Measurements from ENCODE around the gene DPYSL4. TPM values are rescaled to one million over a fixed set of nuclear protein-coding genes. Genes with fewer than 3 reads are reported as not detected.

Gene DPYSL4
- polyA plus RNA-seq, 3 donors = 0.08 TPM; not detected in 2

DNA sequence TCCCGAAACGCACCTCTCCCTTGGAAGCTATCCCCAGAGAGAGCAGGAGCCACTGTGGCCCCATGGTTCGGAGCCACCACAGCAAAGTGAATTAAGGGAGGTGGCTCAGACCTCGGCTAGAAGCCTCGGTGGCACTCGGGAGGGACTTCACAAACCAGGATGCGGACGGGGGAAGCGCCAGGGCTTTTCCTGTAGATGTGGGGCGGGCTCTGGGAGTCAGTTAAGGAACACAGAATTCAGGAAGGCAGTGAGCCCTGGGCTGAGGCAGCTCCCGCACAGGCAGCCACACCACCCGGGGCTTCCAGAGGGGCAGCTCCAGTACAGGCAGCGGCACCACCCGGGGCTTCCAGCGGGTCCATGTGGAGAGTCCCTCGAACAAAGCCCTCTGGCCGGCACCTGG, 42.7 kb upstream of the DPYSL4 start:
- no peaks in the 10 kb centered on the region for H3K9me3 ChIP-seq (replicated peaks in 1 of 2; ENCODE audit: control insufficient read depth in 1 of 2, insufficient read depth in 1 of 2, low read length in 2 of 2)
- H3K36me3 ChIP-seq (replicated peaks in 1 of 2; ENCODE audit: control insufficient read depth in 1 of 2, insufficient read depth in 2 of 2, low read length in 2 of 2) = no peaks in the 10 kb centered on the region
- no peak overlapping the region for H3K9ac ChIP-seq (ENCODE audit: insufficient read depth, low read length, poor library complexity, severe bottlenecking)
- no peak overlapping the region for H3K27ac ChIP-seq (ENCODE audit: low read depth in 1 of 2, low read length in 2 of 2)
- no peak overlapping the region for H3K4me3 ChIP-seq (replicated peaks in 1 of 3; ENCODE audit: low read depth in 2 of 3, low read length in 3 of 3)
- H3K4me1 Mint-ChIP-seq = no peaks in the 10 kb centered on the region
- peaks cover 0 to 10% of the 10 kb centered on the region in 2 donors for H3K27me3 ChIP-seq (ENCODE audit: control insufficient read depth in 2 of 2, insufficient read depth in 2 of 2, low read length in 2 of 2)
- TF ChIP-seq CTCF (IDR thresholded peaks at IDR 0.05) = no peak
- H3K4me1 ChIP-seq (ENCODE audit: control insufficient read depth in 1 of 2, insufficient read depth in 2 of 2, low read length in 2 of 2) = no peaks in the 10 kb centered on the region
- H4K20me1 ChIP-seq (ENCODE audit: insufficient read depth, low read length) = no peaks in the 10 kb centered on the region
- 67% methylated on average over 15 of the region's 17 CpGs for WGBS (ENCODE audit: insufficient coverage)
- no peak overlapping the region for H3K4me2 ChIP-seq (replicated peaks; ENCODE audit: extremely low read depth, low read length, poor library complexity, severe bottlenecking)
- peaks cover 6 to 21% (median 12%) of the 10 kb centered on the region in 3 donors for H3K27me3 Mint-ChIP-seq (ENCODE audit: low read depth in 3 of 3)
- intact Hi-C loops (cut with micrococcal nuclease) = no loop called here
- H3K79me2 ChIP-seq (ENCODE audit: insufficient read depth, low read length) = no peaks in the 10 kb centered on the region
- H3K4me3 Mint-ChIP-seq = peak overlapping the region in 1 of 2 donors; percentile 4
- no peaks in the 10 kb centered on the region for H3K9me3 Mint-ChIP-seq
- H3K36me3 Mint-ChIP-seq = no peaks in the 10 kb centered on the region
- H3K27ac Mint-ChIP-seq = peak overlapping the region in 2 of 7 donors; percentile 32 to 54
- no peak for DNase-seq
- no peak overlapping the region for H2AFZ ChIP-seq (ENCODE audit: insufficient read depth, low read depth, low read length, poor library complexity, severe bottlenecking)

GRCh38 chr10:132145002-132145401, 41.7 kb upstream of the DPYSL4 start:
- Histone ChIP-seq H3K4me1 (ENCODE audit: control insufficient read depth in 1 of 2, insufficient read depth in 2 of 2, low read length in 2 of 2) (no peaks in the 10 kb centered on the region), H3K9me3 (replicated peaks in 1 of 2; ENCODE audit: control insufficient read depth in 1 of 2, insufficient read depth in 1 of 2, low read length in 2 of 2) (no peaks in the 10 kb centered on the region), H3K27ac (ENCODE audit: low read depth in 1 of 2, low read length in 2 of 2) (no peak overlapping the region), H3K9ac (ENCODE audit: insufficient read depth, low read length, poor library complexity, severe bottlenecking) (no peak overlapping the region), H3K36me3 (replicated peaks in 1 of 2; ENCODE audit: control insufficient read depth in 1 of 2, insufficient read depth in 2 of 2, low read length in 2 of 2) (no peaks in the 10 kb centered on the region), H3K4me2 (replicated peaks; ENCODE audit: extremely low read depth, low read length, poor library complexity, severe bottlenecking) (no peak overlapping the region), H2AFZ (ENCODE audit: insufficient read depth, low read depth, low read length, poor library complexity, severe bottlenecking) (no peak overlapping the region), H3K79me2 (ENCODE audit: insufficient read depth, low read length) (no peaks in the 10 kb centered on the region), H4K20me1 (ENCODE audit: insufficient read depth, low read length) (no peaks in the 10 kb centered on the region), H3K27me3 (ENCODE audit: control insufficient read depth in 2 of 2, insufficient read depth in 2 of 2, low read length in 2 of 2) (peaks cover 0 to 10% of the 10 kb centered on the region in 2 donors), H3K4me3 (replicated peaks in 1 of 3; ENCODE audit: low read depth in 2 of 3, low read length in 3 of 3) (no peak overlapping the region)
- no peak overlapping the region for H3K27ac Mint-ChIP-seq
- no peak for TF ChIP-seq CTCF (IDR thresholded peaks at IDR 0.05)
- no peaks in the 10 kb centered on the region for H3K4me1 Mint-ChIP-seq
- H3K27me3 Mint-ChIP-seq (ENCODE audit: low read depth in 3 of 3) = peaks cover 6 to 21% (median 12%) of the 10 kb centered on the region in 3 donors
- no peaks in the 10 kb centered on the region for H3K9me3 Mint-ChIP-seq
- no peak for DNase-seq
- intact Hi-C loops (cut with micrococcal nuclease) = no loop called here
- no peaks in the 10 kb centered on the region for H3K36me3 Mint-ChIP-seq
- H3K4me3 Mint-ChIP-seq = no peak overlapping the region
- WGBS (ENCODE audit: insufficient coverage) = 92% methylated on average over 11 of the region's 14 CpGs
